Uterus (tissue), 2 donors: ENCODE measurements around the gene P2RY11.

ENCODE experiments used
- POLR2A ChIP-seq, 2 donors: fragments of 450-650 bp; IDR thresholded peaks; one replicate each; pipeline ENCODE4 v1.6.1; 2016; ENCODE audit warnings: antibody characterized with exemption in 2 of 2, mild to moderate bottlenecking in 1 of 2, moderate library complexity in 1 of 2
- TF ChIP-seq, protein P1 (sequence below), 4 experiments: fragments of 200-600 bp in 2 of 4; fragments of 450-650 bp in 2 of 4; sonication (generic) in 2 of 4; IDR thresholded peaks; one replicate each; pipeline ENCODE4 v1.5.1; 2016 to 2019; ENCODE audit warnings: antibody characterized with exemption in 4 of 4, mild to moderate bottlenecking in 2 of 4, moderate library complexity in 1 of 4

DNA sequence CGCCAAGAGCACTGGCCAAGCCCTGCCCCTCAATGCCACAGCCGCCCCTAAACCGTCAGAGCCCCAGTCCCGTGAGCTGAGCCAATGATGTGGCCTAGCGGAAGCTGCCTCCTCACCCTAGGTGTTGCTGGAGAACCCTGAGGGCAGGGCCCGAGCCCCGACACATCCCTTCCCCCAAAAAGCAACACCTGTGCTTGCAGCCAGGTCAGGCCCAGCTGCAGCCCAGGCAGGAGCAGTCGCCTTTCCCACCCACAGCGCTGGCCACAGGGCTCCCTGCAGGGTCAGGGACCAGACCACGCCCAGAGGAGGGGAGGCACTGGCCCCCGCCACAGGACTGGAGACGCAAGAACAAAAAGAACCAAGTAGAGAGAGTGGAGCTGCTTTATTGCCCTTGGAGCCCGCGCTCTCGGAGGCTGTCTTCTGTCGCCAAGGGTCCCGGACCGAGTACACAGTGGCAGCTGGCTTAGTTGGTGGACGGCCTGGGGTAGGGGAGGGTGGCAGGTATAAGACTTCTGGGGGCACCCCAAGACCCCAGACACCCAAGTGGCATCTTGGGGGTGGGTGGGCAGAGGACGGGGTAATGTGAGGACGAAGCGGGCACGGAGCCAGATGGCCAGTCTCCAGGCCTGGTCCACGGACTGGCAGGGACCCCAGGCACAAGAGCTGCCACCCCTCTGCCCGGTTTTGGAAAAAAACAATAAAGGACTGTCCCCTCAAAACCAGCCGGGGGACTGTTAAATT lies 3.3 kb downstream of the P2RY11 start:
- TF ChIP-seq, protein P1, sequence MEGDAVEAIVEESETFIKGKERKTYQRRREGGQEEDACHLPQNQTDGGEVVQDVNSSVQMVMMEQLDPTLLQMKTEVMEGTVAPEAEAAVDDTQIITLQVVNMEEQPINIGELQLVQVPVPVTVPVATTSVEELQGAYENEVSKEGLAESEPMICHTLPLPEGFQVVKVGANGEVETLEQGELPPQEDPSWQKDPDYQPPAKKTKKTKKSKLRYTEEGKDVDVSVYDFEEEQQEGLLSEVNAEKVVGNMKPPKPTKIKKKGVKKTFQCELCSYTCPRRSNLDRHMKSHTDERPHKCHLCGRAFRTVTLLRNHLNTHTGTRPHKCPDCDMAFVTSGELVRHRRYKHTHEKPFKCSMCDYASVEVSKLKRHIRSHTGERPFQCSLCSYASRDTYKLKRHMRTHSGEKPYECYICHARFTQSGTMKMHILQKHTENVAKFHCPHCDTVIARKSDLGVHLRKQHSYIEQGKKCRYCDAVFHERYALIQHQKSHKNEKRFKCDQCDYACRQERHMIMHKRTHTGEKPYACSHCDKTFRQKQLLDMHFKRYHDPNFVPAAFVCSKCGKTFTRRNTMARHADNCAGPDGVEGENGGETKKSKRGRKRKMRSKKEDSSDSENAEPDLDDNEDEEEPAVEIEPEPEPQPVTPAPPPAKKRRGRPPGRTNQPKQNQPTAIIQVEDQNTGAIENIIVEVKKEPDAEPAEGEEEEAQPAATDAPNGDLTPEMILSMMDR (IDR thresholded peaks at IDR 0.05), result no peak
- no peak for TF ChIP-seq POLR2A (IDR thresholded peaks at IDR 0.05)
